Measurements from ENCODE around the gene FOXP2. TPM values are rescaled to one million over a fixed set of nuclear protein-coding genes. Genes with fewer than 3 reads are reported as not detected.

FOXP2 gene
- total RNA-seq, 3 donors from 2014 or later (not counting 1 experiment from before 2014, with no cell fraction given), result not detected

- H3K9me3 ChIP-seq (ENCODE audit: control insufficient read depth, insufficient read depth, low read length), result no peaks in the 10 kb centered on the region
- H3K4me3 Mint-ChIP-seq, result no peak overlapping the region
- 82% methylated on average over 1 of the region's 2 CpGs for WGBS (ENCODE audit: insufficient coverage)
- no peaks in the 10 kb centered on the region for H3K27me3 ChIP-seq (ENCODE audit: control insufficient read depth, insufficient read depth, low read length)
- no peak overlapping the region for H3K4me3 ChIP-seq (ENCODE audit: low read length)
- no peaks in the 10 kb centered on the region for H3K36me3 ChIP-seq (ENCODE audit: control insufficient read depth, insufficient read depth, low read length)
- no peaks in the 10 kb centered on the region for H3K27me3 Mint-ChIP-seq (ENCODE audit: low read depth in 2 of 2)
- DNase-seq, result no peak
- intact Hi-C loops (cut with micrococcal nuclease), result no loop called here
- H3K27ac Mint-ChIP-seq, result no peak overlapping the region
- H3K9me3 Mint-ChIP-seq, result peaks cover 7% of the 10 kb centered on the region in 2 donors
- ATAC-seq, result no peak
- H3K4me1 Mint-ChIP-seq, result no peaks in the 10 kb centered on the region
- H3K4me1 ChIP-seq (ENCODE audit: control insufficient read depth, insufficient read depth, low read length), result no peaks in the 10 kb centered on the region
- no peak for TF ChIP-seq CTCF (IDR thresholded peaks at IDR 0.05)
- H3K36me3 Mint-ChIP-seq, result no peaks in the 10 kb centered on the region
- no peak overlapping the region for H3K27ac ChIP-seq (ENCODE audit: low read length)
These were observed 263.5 kb downstream of the FOXP2 start for GRCh38 chr7:114678116-114678515.

DNA sequence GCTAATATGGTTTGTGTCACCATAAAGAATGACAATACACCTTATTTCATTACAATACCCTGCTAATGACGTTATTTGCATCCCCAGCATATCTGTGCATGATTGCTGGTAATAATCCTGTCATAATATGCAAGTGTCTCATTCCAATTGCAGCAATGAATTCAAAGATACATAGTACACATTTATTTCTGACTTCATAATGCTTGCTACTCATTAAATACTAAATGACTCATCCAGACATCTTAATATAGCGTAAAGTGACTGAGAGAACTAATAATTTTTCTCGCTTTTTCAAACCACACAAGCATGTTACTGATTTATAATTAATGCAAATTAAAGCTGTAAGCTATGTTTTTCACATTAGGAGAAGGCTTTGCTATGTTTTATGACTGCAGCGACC lies 272.6 kb downstream of the FOXP2 start:
- WGBS (ENCODE audit: insufficient coverage), result 100% methylated on average over 1 of the region's 4 CpGs
- H3K4me3 ChIP-seq (ENCODE audit: low read length), result no peak overlapping the region
- H3K4me3 Mint-ChIP-seq, result no peak overlapping the region
- H3K4me1 ChIP-seq (ENCODE audit: control insufficient read depth, insufficient read depth, low read length), result no peaks in the 10 kb centered on the region
- H3K9me3 ChIP-seq (ENCODE audit: control insufficient read depth, insufficient read depth, low read length), result no peaks in the 10 kb centered on the region
- ATAC-seq, result no peak
- peaks cover 0 to 2% of the 10 kb centered on the region in 2 donors for H3K9me3 Mint-ChIP-seq
- H3K4me1 Mint-ChIP-seq, result no peaks in the 10 kb centered on the region
- H3K27me3 ChIP-seq (ENCODE audit: control insufficient read depth, insufficient read depth, low read length), result no peaks in the 10 kb centered on the region
- no peak for DNase-seq
- intact Hi-C loops (cut with micrococcal nuclease), result no loop called here
- no peak overlapping the region for H3K27ac ChIP-seq (ENCODE audit: low read length)
- no peak overlapping the region for H3K27ac Mint-ChIP-seq
- H3K27me3 Mint-ChIP-seq (ENCODE audit: low read depth in 2 of 2), result no peaks in the 10 kb centered on the region
- no peaks in the 10 kb centered on the region for H3K36me3 ChIP-seq (ENCODE audit: control insufficient read depth, insufficient read depth, low read length)
- no peak for TF ChIP-seq CTCF (IDR thresholded peaks at IDR 0.05)
- H3K36me3 Mint-ChIP-seq, result no peaks in the 10 kb centered on the region

DNA sequence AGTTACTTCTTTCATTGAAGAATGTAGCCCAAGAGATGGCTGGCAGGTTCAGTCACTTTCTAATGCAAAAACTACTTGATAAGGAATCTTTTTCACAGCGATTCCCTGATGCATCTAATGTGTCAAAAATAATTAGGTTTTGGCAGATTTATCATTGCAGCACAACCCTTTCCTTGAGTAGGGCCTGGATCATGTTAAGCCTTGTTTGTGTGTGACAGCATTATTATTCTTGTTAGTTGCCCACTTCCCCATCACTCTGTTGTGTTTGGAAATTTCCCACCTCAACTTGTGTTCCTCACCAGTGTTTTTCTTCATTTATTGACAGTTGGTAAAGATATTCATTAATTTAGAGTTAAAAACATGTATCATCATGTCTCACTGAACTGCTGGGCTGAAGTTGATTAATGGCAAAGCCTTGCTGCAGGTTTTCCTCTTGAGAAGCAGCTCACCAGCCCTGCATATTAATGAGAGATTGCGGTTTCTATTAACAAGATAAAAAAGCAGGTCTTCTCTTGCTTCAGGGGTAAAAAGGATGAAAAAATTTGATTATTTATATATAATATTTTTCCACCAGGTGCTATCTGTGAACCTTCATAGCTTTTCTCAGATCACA lies 273.9 kb downstream of the FOXP2 start:
- H3K4me1 Mint-ChIP-seq, result no peaks in the 10 kb centered on the region
- H3K27ac Mint-ChIP-seq, result no peak overlapping the region
- ATAC-seq (no peak), DNase-seq (no peak)
- H3K4me3 Mint-ChIP-seq, result no peak overlapping the region
- no peaks in the 10 kb centered on the region for H3K36me3 Mint-ChIP-seq
- Histone ChIP-seq H3K4me1 (ENCODE audit: control insufficient read depth, insufficient read depth, low read length) (no peaks in the 10 kb centered on the region), H3K27ac (ENCODE audit: low read length) (no peak overlapping the region), H3K9me3 (ENCODE audit: control insufficient read depth, insufficient read depth, low read length) (no peaks in the 10 kb centered on the region), H3K27me3 (ENCODE audit: control insufficient read depth, insufficient read depth, low read length) (no peaks in the 10 kb centered on the region), H3K4me3 (ENCODE audit: low read length) (no peak overlapping the region), H3K36me3 (ENCODE audit: control insufficient read depth, insufficient read depth, low read length) (no peaks in the 10 kb centered on the region)
- peaks cover 0 to 2% of the 10 kb centered on the region in 2 donors for H3K9me3 Mint-ChIP-seq
- no peak for TF ChIP-seq CTCF (IDR thresholded peaks at IDR 0.05)
- WGBS (ENCODE audit: insufficient coverage), result 88% methylated on average over 2 of the region's 2 CpGs
- H3K27me3 Mint-ChIP-seq (ENCODE audit: low read depth in 2 of 2), result no peaks in the 10 kb centered on the region
- intact Hi-C loops (cut with micrococcal nuclease), result no loop called here

DNA sequence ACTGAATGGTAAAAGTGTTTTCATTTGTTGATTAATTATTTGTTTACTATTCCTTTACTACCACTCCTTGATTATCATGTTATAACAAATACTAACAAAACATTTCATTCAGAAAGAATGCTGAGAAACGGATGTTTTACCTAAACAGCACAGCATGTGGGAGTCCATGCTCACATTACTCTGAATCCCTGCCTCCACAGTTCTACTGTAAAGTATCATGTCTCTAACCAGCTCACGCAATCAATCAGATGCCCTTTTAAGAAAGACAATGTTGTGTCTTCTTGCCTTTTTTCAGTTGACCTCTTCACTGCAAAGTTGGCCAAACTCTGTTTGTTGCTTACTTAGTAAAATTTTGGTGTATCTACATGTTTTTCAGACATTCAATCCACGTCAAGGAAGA lies 274.8 kb downstream of the FOXP2 start:
- Mint-ChIP-seq H3K4me3 (no peak overlapping the region), H3K4me1 (no peaks in the 10 kb centered on the region), H3K36me3 (no peaks in the 10 kb centered on the region), H3K27me3 (ENCODE audit: low read depth in 2 of 2) (no peaks in the 10 kb centered on the region), H3K27ac (no peak overlapping the region), H3K9me3 (peaks cover 0 to 2% of the 10 kb centered on the region in 2 donors)
- intact Hi-C loops (cut with micrococcal nuclease), result no loop called here
- TF ChIP-seq CTCF (IDR thresholded peaks at IDR 0.05), result no peak
- Histone ChIP-seq H3K27ac (ENCODE audit: low read length) (no peak overlapping the region), H3K4me1 (ENCODE audit: control insufficient read depth, insufficient read depth, low read length) (no peaks in the 10 kb centered on the region), H3K4me3 (ENCODE audit: low read length) (no peak overlapping the region), H3K36me3 (ENCODE audit: control insufficient read depth, insufficient read depth, low read length) (no peaks in the 10 kb centered on the region), H3K9me3 (ENCODE audit: control insufficient read depth, insufficient read depth, low read length) (no peaks in the 10 kb centered on the region), H3K27me3 (ENCODE audit: control insufficient read depth, insufficient read depth, low read length) (no peaks in the 10 kb centered on the region)
- 83% methylated on average over 3 of the region's 3 CpGs for WGBS (ENCODE audit: insufficient coverage)
- no peak for ATAC-seq
- DNase-seq, result no peak
